ELF-1 (cell line): ENCODE results near the gene PSD4.

Source experiments
- DNase-seq: peaks from one replicate; pipeline ENCODE4 v3.0.0-alpha.2; 2016; ENCODE audit warnings: low read depth, low spot score

The PSD4 gene

DNA sequence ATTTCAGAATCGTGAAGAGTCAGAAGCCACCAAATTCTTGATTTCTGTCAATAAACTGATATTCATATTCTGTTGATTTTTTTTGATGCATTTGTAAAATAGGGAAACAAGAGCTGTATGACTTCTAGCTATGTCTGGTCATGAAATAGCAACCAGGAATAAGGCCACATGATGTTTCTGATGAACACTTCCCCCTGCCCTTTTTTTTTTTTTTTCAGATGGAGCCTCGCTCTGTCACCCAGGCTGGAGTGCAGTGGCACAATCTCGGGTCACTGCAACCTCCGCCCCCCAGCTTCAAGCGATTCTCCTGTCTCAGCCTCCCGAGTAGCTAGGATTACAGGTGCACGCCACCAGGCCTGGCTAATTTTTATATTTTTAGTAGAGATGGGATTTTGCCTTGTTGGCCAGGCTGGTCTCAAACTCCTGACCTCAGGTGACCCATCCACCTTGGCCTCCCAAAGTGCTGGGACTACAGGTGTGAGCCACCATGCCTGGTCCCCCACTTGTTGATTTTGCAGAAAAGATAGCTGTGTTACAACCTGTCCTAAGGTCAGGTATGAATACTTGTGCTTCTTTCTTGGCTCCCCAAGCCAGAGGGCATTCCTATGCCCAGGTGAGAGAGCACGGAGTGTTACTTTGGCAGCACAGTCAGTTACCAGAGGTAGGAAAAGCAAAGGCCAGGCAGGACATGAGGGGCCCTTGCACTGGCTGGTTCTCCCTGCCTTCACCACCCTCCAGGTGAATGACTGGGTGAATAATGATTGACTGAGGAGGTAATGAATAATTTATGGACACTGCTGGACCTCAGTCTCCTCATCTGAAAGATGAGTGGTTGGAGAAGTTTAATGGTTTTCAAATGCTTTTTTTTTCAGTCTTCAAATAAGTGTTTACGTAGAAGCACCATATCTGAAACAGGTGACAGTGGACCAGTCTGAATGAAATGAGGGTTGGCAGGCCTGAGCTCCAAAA lies 65.4 kb downstream of the PSD4 start:
- DNase-seq: no peak

GRCh38 chr2:113240150-113240914 lies 66.6 kb downstream of the PSD4 start:
- no peak for DNase-seq

DNA sequence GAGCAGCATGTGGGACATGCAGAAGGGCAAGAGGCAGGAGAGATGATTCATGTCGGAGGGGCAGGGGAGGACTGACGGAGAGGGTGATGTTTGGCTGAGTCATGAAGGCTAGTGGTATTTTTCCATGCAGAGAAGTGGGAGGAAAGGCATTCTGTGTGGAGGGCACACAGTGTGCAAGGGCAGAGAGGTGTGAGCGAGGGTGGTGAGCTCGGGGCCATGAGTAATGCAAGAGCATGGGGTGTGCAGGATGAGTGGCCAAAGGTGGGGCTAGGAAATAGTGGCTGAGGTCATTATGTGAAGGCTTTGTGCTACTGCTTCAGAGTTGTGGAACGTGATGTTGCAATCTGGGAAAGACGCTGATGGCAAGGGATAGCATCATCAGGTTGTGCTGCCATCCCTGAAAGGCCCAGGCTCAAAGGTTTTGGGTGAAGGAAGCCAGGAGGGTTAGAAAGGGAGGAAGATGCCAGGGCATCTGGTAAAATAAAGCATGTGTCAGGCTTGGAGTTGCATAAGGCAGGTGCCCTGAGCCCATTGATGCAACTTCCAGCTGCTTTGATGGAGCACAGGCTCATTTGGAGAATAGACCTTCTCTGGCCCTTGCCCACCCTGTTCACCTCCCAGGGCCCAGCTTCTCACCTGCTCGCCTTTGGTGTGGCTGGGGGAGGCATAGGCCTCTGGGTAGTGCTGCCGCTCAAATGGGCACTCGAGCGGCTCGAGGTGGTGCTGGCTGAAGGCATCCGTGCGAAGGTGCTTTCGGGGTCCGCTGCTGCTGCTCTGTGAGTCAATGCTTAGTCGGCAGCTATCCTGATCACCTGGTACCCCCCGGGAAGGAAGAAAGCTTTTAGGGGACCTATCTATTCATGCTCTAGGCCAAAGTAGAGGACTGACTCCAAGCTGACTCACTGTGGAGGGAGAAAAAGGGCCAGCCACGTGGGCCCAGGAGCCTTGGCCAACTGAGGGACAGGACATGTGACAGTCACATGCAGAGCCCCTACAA lies 67.4 kb downstream of the PSD4 start:
- peak; percentile 55 for DNase-seq

- no peak for DNase-seq
Measured at GRCh38 chr2:113242327-113242726, 68.6 kb downstream of the PSD4 start.

DNA sequence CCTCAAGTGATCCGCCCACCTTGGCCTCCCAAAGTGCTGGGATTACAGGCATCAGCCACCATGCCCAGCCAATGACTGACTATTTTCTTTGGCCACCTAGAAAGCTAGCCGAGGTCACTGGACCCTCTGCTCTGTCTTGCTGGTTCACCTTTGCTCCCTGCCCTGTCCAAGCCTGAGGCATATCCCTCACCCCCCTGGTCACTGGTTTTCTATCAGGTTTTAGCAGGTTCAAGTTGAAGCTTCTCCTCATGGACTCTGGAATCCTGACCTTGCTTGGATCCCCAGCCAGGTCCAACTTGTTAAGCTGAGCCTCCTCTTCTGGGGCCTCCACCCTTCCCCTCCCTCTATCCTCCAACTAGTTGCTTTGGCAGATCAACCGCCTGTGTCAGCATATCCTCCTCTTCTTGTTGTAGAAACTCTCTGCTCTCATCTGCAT lies 71.5 kb downstream of the PSD4 start:
- DNase-seq: no peak

DNA sequence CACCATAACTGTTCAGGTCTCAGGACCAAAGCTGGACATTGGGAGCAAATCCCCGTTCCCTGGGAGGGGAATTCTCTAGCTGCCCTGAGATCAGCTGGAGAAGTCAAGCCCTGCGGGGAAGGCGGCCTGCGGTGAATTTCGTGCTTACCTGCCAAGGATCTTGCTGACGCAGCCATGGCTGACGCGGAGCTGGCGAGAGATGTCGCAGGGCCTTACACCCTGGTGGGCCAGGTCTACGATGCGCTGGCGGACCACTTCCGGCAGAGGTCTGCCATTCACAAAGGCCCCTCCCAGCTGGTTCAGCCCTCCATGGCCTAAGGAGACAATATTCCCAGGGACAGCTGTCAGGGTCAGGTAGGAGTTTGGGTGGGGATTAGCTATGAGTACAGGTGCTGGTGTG lies 72.8 kb downstream of the PSD4 start:
- DNase-seq: no peak

DNA sequence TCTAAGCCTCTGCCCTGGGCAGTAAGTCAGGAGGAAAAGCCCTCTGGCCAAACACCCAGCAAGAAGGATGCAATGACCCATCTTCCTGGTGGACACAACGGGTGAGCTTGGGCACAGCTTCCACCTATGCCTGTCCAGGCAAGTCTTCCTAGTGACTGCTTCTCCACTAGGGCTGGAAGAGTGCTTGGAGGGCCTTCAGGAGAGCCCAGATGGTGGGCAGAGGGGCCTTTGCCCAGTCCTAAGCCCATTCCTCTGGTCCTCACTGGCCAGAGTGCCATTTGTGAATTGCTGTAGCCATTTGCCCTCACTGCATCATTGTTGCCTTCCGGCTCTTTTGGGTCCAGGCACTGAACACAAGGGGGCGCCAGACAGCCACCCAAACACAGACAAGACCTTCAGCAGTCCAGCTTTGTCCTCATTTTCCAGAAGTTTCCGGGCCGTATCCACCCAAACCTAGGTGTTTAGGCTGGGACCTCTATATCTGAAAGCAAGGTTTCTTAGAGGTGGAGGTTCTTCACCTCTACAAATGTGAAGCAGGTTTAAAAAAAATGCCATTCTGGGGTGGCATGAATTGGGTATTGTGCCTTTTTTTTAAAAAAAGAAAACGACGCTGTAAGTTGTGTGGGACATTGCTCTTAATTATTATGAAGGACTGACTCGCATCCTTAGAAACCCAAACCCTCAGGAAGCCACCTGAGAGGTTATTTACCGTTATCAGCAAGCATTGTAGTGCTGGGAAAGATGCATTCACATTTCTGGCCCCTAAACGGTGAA lies 75.4 kb downstream of the PSD4 start:
- DNase-seq: peak; percentile 94

GRCh38 chr2:113251118-113251517 lies 77.3 kb downstream of the PSD4 start:
- no peak for DNase-seq

DNA sequence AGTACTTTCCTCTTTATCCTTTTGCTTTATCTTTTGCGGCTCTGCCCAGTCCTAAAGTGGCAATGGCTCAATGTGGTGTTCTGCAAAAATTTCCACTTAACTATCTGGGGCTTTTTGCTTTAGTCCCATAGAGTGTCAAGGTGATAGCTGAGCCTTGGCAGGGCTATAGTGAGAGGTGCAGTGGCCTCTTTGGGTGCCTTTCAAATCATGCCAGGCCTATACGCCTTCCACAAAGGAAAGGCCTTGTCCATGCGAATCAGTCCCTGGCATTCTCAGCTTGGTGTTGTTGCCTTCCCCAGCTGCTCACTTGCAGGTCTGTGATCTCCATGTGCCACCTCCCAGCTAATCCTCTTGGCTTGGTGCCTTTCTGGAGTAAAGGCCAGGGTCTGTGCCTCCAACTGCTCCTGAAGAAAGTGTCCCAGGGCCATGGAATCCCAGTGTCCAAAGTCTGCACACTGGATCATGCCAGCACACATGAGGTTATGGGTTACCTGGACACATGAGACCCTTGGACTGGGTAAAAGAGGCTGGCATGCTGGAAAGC lies 78.3 kb downstream of the PSD4 start:
- no peak for DNase-seq

GRCh38 chr2:113253453-113253852 lies 79.7 kb downstream of the PSD4 start:
- no peak for DNase-seq

DNA sequence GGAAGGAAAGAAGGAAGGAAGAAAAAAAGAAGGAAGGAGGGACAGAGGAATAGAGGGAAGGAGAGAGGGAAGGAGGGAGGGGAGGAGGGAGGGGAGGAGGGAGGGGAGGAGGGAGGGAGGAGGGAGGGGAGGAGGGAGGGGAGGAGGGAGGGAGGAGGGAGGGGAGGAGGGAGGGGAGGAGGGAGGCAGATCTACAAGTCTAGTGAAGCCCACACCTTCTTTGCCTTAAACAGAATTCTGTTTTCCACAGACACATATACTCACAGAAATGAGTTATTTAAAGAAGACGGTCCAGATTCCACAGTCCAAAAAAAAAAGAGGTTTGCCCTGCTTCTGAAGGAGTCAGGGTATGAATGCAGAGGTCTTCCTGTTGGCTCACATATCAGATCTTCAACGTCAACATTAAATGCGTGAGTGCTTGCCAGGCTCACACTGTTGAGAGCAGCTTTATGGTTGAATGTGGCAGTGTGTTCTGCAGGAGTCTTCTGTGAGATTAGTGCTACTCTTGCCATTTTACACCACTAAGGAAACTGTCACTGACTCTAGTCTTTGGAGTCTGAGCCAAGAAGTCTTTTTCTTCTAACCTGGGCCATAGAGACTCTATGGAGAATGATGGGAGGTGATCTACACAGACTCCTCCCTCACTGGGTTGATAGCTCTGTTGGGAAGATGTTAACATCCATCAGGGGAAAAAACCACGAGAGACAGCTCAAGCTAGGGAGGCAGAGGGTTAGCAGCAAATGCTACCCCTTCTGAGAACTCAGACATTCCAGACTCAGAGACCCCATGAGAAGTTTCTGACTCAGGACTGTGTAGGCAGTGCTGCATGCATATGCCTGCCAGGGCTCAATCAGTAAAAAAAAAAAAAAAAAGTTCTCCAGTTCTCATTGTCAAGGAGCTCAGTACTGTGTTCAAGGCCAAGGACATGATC lies 81.6 kb downstream of the PSD4 start:
- no peak for DNase-seq

- no peak for DNase-seq
Measured at GRCh38 chr2:113257516-113258264, 83.9 kb downstream of the PSD4 start.

GRCh38 chr2:113258471-113259147 lies 84.8 kb downstream of the PSD4 start:
- DNase-seq: no peak
